GM12878 (cell line): ENCODE measurements around the gene DHX32. TPM values are rescaled to one million over a fixed set of nuclear protein-coding genes. Genes with fewer than 3 reads are reported as not detected.
"Not testable (repeated sequence)": the region's sequence is repeated elsewhere in the genome, so short reads cannot be mapped to it uniquely, and the experiment has no call there.

Experiments
- ATAC-seq: fragments of 200-7000 bp; cut with Tn5 transposase; 3 replicates; pipeline ENCODE4 v1.9.1; 2020; ENCODE audit warnings: mild to moderate bottlenecking, moderate library complexity
- BruUV-seq: library from RNA; stranded (reverse); fragments of 400-500 nt; replicated peaks from 2 replicates; lab custom pipeline; 2021; lab: Mats Ljungman, UMichigan
- CTCF ChIA-PET: fragments of 300-600 bp; sonication (Branson Sonifier 250); formaldehyde crosslinking; extraction: SDS; loops from one replicate; lab custom pipeline; 2021; ENCODE audit warnings: inconsistent platforms; lab: Yijun Ruan, JAX
- POLR2A ChIA-PET: fragments of 350-600 bp; formaldehyde crosslinking; extraction: SDS; loops from one replicate; lab custom pipeline; 2021; ENCODE audit warnings: inconsistent platforms; lab: Charles Lee
- RAD21 ChIA-PET: fragments of 300-600 bp; sonication (Branson Sonifier 250); formaldehyde crosslinking; loops from one replicate; lab custom pipeline; 2023; ENCODE audit warnings: antibody characterized with exemption; ENCODE audit not compliant: unreplicated experiment; lab: Charles Lee
- SMC1A ChIA-PET: fragments of 300-600 bp; sonication (Branson Sonifier 250); formaldehyde crosslinking; loops from one replicate; lab custom pipeline; 2023; ENCODE audit not compliant: unreplicated experiment, uncharacterized antibody; lab: Charles Lee
- DNase-seq: peaks from one replicate; pipeline ENCODE4 v3.0.0-alpha.2; 2011; ENCODE audit warnings: low read depth, low spot score
- FAIRE-seq: peaks from 3 replicates; lab custom pipeline; 2011; peaks lifted over from hg19 to GRCh38; lab: Jason Lieb, UNC
- H2AFZ ChIP-seq: 2 replicates; pipeline ENCODE4 v1.6.0; 2011; ENCODE audit warnings: low read depth, low read length, control low read depth; ENCODE audit not compliant: control insufficient read depth
- H3K27ac ChIP-seq: 2 replicates; pipeline ENCODE4 v1.5.1; 2011; ENCODE audit warnings: control low read depth; ENCODE audit not compliant: control insufficient read depth, insufficient read depth
- H3K27me3 ChIP-seq, 2 experiments: replicated peaks in 1 of 2; 2 replicates each; pipeline versions ENCODE4 v1.6.0 to v1.6.1; 2011; ENCODE audit warnings: low read length in 1 of 2; ENCODE audit not compliant: control insufficient read depth in 2 of 2, insufficient read depth in 2 of 2
- H3K36me3 ChIP-seq, 2 experiments: 2 replicates each; pipeline ENCODE4 v1.5.1; 2011; ENCODE audit warnings: low read length in 1 of 2; ENCODE audit not compliant: control insufficient read depth in 2 of 2, insufficient read depth in 2 of 2
- H3K4me1 ChIP-seq: 2 replicates; pipeline ENCODE4 v1.6.1; 2011; ENCODE audit warnings: mild to moderate bottlenecking, low read length, moderate library complexity, mixed read lengths; ENCODE audit not compliant: control insufficient read depth, insufficient read depth
- H3K4me2 ChIP-seq: 2 replicates; pipeline ENCODE4 v1.6.0; 2011; ENCODE audit warnings: control low read depth; ENCODE audit not compliant: control insufficient read depth, insufficient read depth
- H3K4me3 ChIP-seq: fragments of 200-600 bp; sonication (generic); 2 replicates; pipeline ENCODE4 v1.5.1; 2016
- H3K79me2 ChIP-seq: 2 replicates; pipeline ENCODE4 v1.6.0; 2011; ENCODE audit warnings: low read length; ENCODE audit not compliant: control insufficient read depth, insufficient read depth
- H3K9ac ChIP-seq: 2 replicates; pipeline ENCODE4 v1.8.0; 2011; ENCODE audit warnings: low read length, control low read depth, mixed read lengths; ENCODE audit not compliant: control insufficient read depth, insufficient read depth
- H3K9me3 ChIP-seq: replicated peaks from 3 replicates; pipeline ENCODE4 v1.5.1; 2011; ENCODE audit warnings: mild to moderate bottlenecking, low read length; ENCODE audit not compliant: control insufficient read depth, insufficient read depth
- H4K20me1 ChIP-seq: 2 replicates; pipeline ENCODE4 v1.6.0; 2011; ENCODE audit not compliant: control insufficient read depth, insufficient read depth
- BHLHE40 ChIP-seq, 2 experiments: fragments of 450-650 bp in 1 of 2; IDR thresholded peaks; 2 replicates each; pipeline ENCODE4 v1.6.1; 2011 to 2017; ENCODE audit warnings: low read depth in 2 of 2, borderline replicate concordance in 1 of 2, improper control_type of control experiment in 1 of 2, low read length in 1 of 2, mild to moderate bottlenecking in 1 of 2
- POU2F2 ChIP-seq: IDR thresholded peaks from 3 replicates; pipeline ENCODE4 v1.6.1; 2011; ENCODE audit warnings: low read depth, mild to moderate bottlenecking, low read length, borderline replicate concordance
- RUNX3 ChIP-seq: IDR thresholded peaks from 2 replicates; pipeline ENCODE4 v1.6.1; 2012; ENCODE audit warnings: low read length, inconsistent platforms
- WGBS: methylation state at CpG from one replicate; pipeline ENCODE4 v1.1.6; 2016; ENCODE audit warnings: low lambda C conversion rate; ENCODE audit not compliant: insufficient replicate concordance, insufficient coverage; ENCODE audit errors: missing lambda C conversion rate; 5-methylcytosine and 5-hydroxymethylcytosine counted together
- in situ Hi-C: fragments of 300-500 bp; cut with MboI; formaldehyde crosslinking; loops from 9 replicates; pipeline ENCODE4 v1.14.3; 2018; ENCODE audit warnings: mixed read lengths
- intact Hi-C: fragments of 100-400 bp; cut with micrococcal nuclease; formaldehyde crosslinking; loops from one replicate; pipeline ENCODE4 v1.14.2; 2022; ENCODE audit not compliant: unreplicated experiment
- polyA plus RNA-seq, 11 experiments: library from polyadenylated mRNA; depleted of rRNA in 4 of 11; unstranded in 6 of 11; stranded (reverse) in 5 of 11; fragments of >200 nt; fragmentation: Nextera tagmentation in 4 of 11; fragmentation: Illumina TruSeq in 1 of 11; extraction: Ambion mirVana in 4 of 11; extraction: Trizol in 1 of 11; gene quantifications; 1 replicate in 1 of 11; 2 replicates in 10 of 11; pipeline versions ENCODE4 v1.2.1 to v1.2.3, GENCODE V29; 2011 to 2016; ENCODE audit warnings: inconsistent platforms in 2 of 11, missing spikeins in 2 of 11, low read depth in 1 of 11
- total RNA-seq, 4 experiments: library from RNA; depleted of rRNA in 3 of 4; stranded (reverse); fragments of >200 nt in 3 of 4; fragmentation: Illumina TruSeq in 1 of 4; extraction: Trizol in 1 of 4; gene quantifications; 2 replicates each; pipeline versions ENCODE4 v1.2.1 to v1.2.3, GENCODE V29; 2013 to 2021

The DHX32 gene
- total and polyA plus RNA-seq, 10 of the 15 experiments (the other 5 are each of a cell fraction or from before 2014, with no cell fraction given) = 5.4 to 21.0 (median 16.0) TPM

DNA sequence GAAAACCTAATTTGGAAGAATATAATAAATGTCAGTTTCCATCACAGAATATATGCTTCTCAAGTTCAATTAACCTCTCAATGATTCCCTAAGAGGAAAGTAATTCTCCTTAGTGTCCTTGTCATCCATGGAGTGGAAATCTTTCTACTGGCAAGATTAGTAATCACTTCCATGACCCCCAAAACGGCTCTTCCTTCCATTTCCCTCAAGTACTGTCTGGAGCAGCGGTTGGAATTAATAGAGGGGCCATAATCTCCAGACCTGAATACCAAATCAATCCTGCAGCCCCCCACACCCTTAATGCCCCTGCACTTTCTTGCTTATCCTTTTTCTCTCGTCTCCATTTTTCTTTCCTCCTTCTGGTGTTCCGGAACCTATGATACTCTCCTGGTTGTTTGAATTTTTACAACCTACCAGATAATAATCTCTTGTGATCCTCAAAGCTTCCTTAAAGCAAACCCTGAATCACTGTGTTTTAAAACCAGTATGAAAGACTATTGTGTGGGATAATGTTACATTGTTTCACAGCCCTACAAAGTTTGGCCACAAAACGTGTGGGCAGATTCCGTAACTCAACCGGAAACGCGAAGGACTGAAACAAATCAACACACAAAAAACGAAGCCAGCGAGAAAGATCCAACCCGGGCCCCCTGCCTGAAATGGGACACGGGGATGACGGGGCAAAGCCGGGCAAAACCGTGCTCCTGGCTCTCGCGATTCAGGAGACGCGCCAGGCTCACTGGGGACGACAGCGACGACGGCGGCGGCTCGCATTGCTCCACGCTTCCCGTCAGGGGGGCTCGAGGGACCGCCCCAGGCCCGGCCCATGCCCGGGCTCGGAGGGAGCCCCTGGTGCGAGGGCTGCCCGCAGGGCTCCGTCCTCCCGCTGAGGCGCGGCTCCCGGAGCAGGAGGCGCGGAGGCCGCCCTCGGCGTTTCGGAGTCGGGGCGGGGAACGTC is 14.3 kb upstream of the DHX32 start:
- peak overlapping the region; percentile 47 for H2AFZ ChIP-seq
- peak overlapping the region; percentile 42 for H3K27ac ChIP-seq
- TF ChIP-seq RUNX3 (peak; percentile 14; the same call in 1 of the 2 replicates), POU2F2 (0 out of 3 replicates have a peak, but pooled peaks have one; percentile 11), BHLHE40 (IDR thresholded peaks at IDR 0.05; ENCODE audit: borderline replicate concordance in 1 of 2, low read depth in 2 of 2, low read length in 1 of 2) (0 out of 4 replicates have a peak, but pooled peaks of 1 of the 2 experiments have one; percentile 8)
- ATAC-seq = peak; percentile 71
- in situ Hi-C loops, H3K27me3 ChIP-seq, BruUV-seq, H3K4me1 ChIP-seq, DNase-seq, H3K79me2 ChIP-seq, SMC1A ChIA-PET, POLR2A ChIA-PET, intact Hi-C loops, H3K9me3 ChIP-seq, CTCF ChIA-PET, H3K36me3 ChIP-seq, FAIRE-seq, H4K20me1 ChIP-seq, RAD21 ChIA-PET: not testable (repeated sequence)
- peak overlapping the region; percentile 10 for H3K4me2 ChIP-seq
- peak overlapping the region; percentile 79 for H3K4me3 ChIP-seq
- 34% methylated on average over 47 of the region's 50 CpGs for WGBS
- H3K9ac ChIP-seq = peak overlapping the region; percentile 74; the same call in 1 of the 2 replicates

GRCh38 chr10:125894176-125894575 is 13.1 kb upstream of the DHX32 start:
- BruUV-seq = TSS peak; percentile 51
- H3K27ac ChIP-seq, H3K36me3 ChIP-seq, DNase-seq, H3K4me1 ChIP-seq, FAIRE-seq, H3K4me3 ChIP-seq, RAD21 ChIA-PET, SMC1A ChIA-PET, H3K9me3 ChIP-seq, POLR2A ChIA-PET, CTCF ChIA-PET, H3K79me2 ChIP-seq, in situ Hi-C loops, H4K20me1 ChIP-seq, H2AFZ ChIP-seq, ATAC-seq, intact Hi-C loops, H3K27me3 ChIP-seq, H3K9ac ChIP-seq: not testable (repeated sequence)
- peak overlapping the region; percentile 17; the same call in 1 of the 2 replicates for H3K4me2 ChIP-seq
- 15% methylated on average over 3 of the region's 3 CpGs for WGBS

DNA sequence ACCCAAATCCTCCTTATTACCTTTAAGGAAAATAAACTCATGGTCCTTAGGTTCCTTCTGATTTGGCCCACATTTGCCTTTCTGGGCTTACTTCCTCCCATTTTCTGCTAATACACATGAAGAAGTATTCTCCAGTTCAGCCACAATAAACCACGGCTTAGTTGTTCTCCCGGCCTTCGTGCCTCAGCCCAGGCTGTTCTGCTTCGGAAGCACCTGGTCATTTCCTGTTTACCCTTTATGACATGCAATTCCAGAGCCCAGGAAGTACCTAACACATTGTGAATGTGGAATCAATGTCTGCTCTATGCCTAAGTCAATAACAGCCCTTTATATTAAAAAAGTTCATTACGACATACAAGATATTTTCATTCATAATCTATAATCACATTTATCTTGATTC is 11.3 kb upstream of the DHX32 start:
- CTCF ChIA-PET = not testable (repeated sequence)

More for the DNA sequence above, 11.3 kb upstream of the DHX32 start:
- H3K79me2 ChIP-seq, RAD21 ChIA-PET, ATAC-seq, POLR2A ChIA-PET, H3K9ac ChIP-seq, H3K27me3 ChIP-seq, H3K36me3 ChIP-seq, DNase-seq, intact Hi-C loops, FAIRE-seq, H3K9me3 ChIP-seq, H3K4me2 ChIP-seq, H3K27ac ChIP-seq, H3K4me1 ChIP-seq, in situ Hi-C loops, H3K4me3 ChIP-seq, H4K20me1 ChIP-seq, SMC1A ChIA-PET, H2AFZ ChIP-seq: not testable (repeated sequence)
- BruUV-seq = TSS peak; percentile 26
- WGBS = 79% methylated on average over 5 of the region's 5 CpGs
